HG03196 (cell line): ENCODE measurements around the gene CACNA1D.
"Not testable (repeated sequence)": the region's sequence is repeated elsewhere in the genome, so short reads cannot be mapped to it uniquely, and the experiment has no call there.

Experiments
- ATAC-seq: cut with Tn5 transposase; IDR thresholded peaks from one replicate; pipeline ENCODE4 v1.9.1; 2021; ENCODE audit not compliant: unreplicated experiment

Gene CACNA1D

GRCh38 chr3:53570709-53571108 is 76.3 kb downstream of the CACNA1D start:
- no peak for ATAC-seq

- ATAC-seq: no peak
Observed at GRCh38 chr3:53571264-53571663, 76.9 kb downstream of the CACNA1D start.

DNA sequence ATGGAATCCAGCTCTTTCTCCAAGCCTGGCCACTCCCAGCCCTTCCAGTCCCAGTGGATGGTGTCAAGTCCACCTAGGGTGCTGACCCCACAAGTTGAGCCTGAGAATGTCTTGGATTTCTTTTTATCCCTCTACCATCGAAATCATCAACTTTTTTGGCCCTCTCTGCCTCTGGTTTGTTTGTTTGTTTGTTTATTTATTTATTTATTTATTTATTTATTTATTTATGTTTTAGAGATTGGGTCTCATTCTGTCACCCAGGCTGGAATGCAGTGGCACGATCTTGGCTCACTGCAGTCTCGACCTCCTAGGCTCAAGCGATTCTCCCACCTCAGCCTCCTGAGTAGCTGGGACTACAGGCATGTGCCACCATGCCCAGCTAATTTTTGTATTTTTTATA is 77.8 kb downstream of the CACNA1D start:
- ATAC-seq: not testable (repeated sequence)

DNA sequence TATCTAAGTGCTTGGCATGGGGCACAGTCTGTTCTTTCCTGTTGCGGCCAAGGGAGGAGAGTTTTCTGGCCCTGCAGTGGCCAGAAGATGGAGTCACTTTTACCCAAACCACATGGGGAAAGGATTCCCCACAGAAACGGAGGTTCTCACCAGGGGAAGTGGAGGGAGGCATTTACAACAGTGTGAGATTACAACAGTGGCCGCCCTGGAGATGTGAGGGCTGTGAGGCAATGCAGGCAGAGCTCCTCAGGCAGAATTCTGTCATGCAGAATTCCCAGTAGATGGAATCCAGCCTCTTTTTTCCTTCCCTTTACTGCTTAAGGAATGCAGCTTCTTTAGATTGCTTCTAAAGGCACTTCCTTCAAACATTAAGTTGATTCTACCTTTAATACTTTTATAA is 83.1 kb downstream of the CACNA1D start:
- no peak for ATAC-seq

- ATAC-seq: no peak
Observed at GRCh38 chr3:53579636-53580035, 85.2 kb downstream of the CACNA1D start.

- no peak for ATAC-seq
Observed at GRCh38 chr3:53581671-53582070, 87.3 kb downstream of the CACNA1D start.

- no peak for ATAC-seq
Observed at GRCh38 chr3:53583161-53583690, 88.8 kb downstream of the CACNA1D start.

DNA sequence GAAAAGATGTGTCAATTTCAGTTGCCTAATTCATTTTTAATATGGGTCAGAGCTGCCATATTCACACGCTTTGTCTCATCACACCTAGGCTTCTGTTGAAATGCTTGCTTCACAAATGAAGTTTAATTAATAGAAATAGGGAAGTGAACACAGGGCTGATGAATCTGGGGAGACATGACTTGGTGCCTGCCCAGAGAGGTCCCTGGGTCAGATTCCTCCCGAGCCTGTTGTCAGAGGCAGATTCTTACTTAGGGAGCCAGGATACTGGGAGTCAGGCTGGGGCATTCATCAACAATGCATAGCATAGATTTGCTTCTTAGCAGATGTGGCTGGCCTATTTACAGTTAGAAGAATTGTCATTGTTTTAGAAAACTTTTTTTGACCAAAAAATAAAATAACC is 90.6 kb downstream of the CACNA1D start:
- no peak for ATAC-seq

DNA sequence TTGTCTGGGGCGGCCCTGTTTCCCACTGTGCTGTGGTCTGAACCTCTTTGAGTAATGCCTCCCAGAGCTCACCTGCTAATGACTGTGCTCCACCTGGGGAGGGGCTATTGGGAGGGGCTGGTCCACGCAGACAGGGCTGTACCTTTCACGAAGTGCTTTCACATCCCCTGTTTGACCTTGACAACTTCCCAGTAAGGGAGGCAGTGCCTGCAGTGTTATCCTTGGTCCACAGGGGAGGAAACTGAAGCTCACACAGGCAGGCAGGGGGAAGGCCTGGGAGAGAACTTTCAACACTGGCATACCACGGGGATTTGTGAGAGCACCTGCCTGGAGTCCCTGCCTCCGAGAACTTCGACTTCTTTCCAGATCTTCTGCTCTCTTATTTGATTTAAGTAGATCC is 91.2 kb downstream of the CACNA1D start:
- ATAC-seq: no peak

- no peak for ATAC-seq
Observed at GRCh38 chr3:53588122-53588521, 93.7 kb downstream of the CACNA1D start.

GRCh38 chr3:53589201-53589600 is 94.8 kb downstream of the CACNA1D start:
- ATAC-seq: no peak

- no peak for ATAC-seq
Observed at GRCh38 chr3:53589806-53590205, 95.4 kb downstream of the CACNA1D start.

GRCh38 chr3:53590606-53591005 is 96.2 kb downstream of the CACNA1D start:
- no peak for ATAC-seq

DNA sequence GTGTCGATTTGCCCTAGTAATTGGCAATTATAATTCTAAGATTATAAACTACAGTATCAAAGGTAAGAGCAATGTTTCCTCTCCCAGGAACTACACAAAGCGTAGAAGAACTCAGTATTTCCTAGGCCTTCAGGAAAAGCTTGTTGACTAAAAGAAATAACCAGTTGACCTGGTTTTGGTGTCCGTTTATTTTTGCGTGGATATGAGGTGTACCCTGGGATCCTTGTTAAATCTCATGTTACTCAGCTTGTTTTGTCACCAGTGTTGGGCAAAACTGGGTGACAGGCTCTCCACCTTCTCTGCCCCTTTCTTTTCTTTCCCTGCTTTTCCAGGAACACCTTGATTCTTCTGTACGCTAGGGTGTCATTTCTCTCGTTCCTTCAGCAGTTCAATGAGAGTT is 97.2 kb downstream of the CACNA1D start:
- no peak for ATAC-seq

DNA sequence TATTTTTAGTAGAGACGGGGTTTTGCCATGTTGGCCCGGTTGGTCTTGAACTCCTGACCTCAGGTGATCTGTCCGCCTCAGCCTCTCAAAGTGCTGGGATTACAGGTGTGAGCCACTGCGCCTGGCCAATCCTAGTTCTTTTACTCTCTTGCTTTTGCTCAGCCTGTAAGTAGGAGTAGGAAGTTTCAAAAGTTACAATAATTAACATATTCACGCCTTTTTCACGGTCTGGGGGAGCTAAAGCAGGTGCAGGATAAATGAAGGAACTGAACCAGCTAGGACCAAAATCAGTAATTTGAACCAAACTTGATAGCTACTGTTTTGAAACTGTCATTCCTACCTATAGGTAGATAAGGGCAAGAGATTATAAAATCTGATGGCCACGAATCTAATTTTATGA is 98.5 kb downstream of the CACNA1D start:
- ATAC-seq: no peak

DNA sequence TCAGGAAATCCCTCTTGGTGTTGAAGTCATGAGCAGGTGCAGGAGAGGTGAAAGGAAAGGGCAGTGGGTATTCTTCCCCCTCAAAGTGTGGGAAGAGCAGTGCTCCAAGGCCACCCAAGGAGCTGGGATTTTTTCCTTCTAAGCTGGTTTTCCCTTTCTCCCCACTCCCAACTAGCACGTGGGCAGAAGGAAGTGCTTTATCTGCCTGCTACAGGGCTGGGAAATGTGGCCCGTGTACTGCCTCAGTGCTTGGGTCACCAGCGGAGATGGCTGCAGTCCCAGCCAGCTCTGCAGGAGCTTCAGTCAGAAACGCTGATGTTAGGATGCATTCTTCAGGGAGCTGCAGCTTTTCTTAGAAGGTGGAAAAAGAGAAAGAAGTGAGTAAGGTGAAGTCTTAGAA is 99.2 kb downstream of the CACNA1D start:
- ATAC-seq: no peak

DNA sequence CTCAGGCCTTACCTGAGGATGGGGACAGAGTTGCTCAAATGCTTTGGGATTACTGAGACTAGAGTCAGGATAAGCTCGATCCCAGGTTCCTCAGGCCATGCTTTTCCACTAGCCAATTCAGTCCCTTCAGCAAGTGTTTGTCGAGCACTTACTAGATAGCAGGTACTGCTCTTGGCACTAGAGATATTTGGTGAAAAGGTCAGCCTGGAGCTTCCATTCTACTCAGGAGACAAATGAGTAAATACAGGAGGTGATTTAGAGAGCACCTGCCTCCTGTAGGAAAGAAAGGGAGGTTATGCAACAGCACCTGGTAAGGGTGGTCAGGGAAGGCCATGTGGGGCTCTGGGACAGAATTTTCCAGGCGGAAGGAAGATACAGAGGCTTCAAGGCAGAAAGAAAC is 99.9 kb downstream of the CACNA1D start:
- no peak for ATAC-seq

DNA sequence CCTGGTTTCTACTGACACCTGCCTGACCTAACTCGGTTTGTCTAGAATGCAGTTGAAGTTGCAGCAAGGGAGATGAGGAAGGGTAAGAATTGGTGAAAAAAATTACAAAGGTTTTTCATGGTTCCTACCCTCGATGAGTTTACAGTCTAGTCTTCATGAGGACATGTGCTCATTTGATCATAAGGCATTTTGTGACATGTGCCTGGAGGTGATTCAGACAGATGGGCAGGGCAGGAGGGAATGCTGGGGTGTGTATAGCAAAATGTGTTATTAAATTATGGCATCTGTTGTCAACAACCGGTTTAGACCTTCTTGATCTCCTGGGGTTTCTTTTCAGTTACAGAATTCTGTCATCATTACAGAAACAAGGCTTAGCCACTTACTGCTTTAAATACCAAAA is 101.2 kb downstream of the CACNA1D start:
- no peak for ATAC-seq

- no peak for ATAC-seq
Observed at GRCh38 chr3:53597136-53597915, 102.9 kb downstream of the CACNA1D start.

GRCh38 chr3:53599771-53600170 is 105.4 kb downstream of the CACNA1D start:
- ATAC-seq: no peak

GRCh38 chr3:53602866-53603265 is 108.5 kb downstream of the CACNA1D start:
- ATAC-seq: no peak

GRCh38 chr3:53604232-53604631 is 109.8 kb downstream of the CACNA1D start:
- no peak for ATAC-seq

- no peak for ATAC-seq
Observed at GRCh38 chr3:53606793-53607192, 112.4 kb downstream of the CACNA1D start.
